GM12865 (cell line): Measurements from ENCODE around the gene FAS.
"Not testable (repeated sequence)": the region's sequence is repeated elsewhere in the genome, so short reads cannot be mapped to it uniquely, and the experiment has no call there.

Experiments used
- DNase-seq: peaks from one replicate; pipeline ENCODE4 v3.0.0; 2010; ENCODE audit warnings: low read depth
- H3K4me3 ChIP-seq: 2 replicates; pipeline ENCODE4 v1.5.1; 2011; ENCODE audit warnings: mild to moderate bottlenecking, low read depth, low read length, control low read depth
- TF ChIP-seq, protein P1 (sequence below): IDR thresholded peaks from 2 replicates; pipeline ENCODE4 v1.5.1; 2011; ENCODE audit warnings: low read length, control low read depth, low read depth, inconsistent platforms; ENCODE audit not compliant: insufficient read depth; ENCODE audit errors: missing control alignments

Gene FAS

DNA sequence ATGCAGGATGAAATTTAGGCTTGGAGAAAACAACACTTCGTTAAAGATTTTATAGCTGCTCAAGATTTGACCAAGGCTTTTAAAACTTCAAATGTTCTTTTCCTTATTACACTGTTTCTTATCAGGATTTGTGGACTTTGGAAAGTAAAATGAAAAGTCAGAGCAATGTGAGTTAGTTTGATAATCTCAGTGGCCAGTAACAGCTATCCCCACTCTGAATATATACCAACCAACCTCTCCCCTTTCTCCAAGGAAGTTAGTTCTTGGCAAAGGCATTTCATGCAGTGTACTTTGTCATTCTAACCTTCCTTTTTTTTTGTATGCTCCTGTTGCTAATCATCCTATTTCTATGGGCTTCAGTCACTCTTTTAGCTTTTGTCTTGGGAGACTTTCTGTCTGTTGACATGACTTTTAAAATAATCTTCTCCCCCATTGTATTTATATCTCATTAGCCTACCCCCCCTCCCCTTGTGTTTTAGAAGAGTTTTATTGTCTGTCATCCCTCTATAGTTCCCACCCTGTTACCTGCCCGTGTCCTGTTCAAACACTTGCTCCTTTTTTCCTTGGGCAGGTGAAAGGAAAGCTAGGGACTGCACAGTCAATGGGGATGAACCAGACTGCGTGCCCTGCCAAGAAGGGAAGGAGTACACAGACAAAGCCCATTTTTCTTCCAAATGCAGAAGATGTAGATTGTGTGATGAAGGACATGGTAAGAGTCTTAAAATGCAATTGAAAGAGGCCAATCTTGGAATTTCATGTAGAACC lies 16.7 kb downstream of the FAS start:
- TF ChIP-seq, protein P1, sequence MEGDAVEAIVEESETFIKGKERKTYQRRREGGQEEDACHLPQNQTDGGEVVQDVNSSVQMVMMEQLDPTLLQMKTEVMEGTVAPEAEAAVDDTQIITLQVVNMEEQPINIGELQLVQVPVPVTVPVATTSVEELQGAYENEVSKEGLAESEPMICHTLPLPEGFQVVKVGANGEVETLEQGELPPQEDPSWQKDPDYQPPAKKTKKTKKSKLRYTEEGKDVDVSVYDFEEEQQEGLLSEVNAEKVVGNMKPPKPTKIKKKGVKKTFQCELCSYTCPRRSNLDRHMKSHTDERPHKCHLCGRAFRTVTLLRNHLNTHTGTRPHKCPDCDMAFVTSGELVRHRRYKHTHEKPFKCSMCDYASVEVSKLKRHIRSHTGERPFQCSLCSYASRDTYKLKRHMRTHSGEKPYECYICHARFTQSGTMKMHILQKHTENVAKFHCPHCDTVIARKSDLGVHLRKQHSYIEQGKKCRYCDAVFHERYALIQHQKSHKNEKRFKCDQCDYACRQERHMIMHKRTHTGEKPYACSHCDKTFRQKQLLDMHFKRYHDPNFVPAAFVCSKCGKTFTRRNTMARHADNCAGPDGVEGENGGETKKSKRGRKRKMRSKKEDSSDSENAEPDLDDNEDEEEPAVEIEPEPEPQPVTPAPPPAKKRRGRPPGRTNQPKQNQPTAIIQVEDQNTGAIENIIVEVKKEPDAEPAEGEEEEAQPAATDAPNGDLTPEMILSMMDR, result no peak
- H3K4me3 ChIP-seq, result no peak overlapping the region
- DNase-seq, result no peak

DNA sequence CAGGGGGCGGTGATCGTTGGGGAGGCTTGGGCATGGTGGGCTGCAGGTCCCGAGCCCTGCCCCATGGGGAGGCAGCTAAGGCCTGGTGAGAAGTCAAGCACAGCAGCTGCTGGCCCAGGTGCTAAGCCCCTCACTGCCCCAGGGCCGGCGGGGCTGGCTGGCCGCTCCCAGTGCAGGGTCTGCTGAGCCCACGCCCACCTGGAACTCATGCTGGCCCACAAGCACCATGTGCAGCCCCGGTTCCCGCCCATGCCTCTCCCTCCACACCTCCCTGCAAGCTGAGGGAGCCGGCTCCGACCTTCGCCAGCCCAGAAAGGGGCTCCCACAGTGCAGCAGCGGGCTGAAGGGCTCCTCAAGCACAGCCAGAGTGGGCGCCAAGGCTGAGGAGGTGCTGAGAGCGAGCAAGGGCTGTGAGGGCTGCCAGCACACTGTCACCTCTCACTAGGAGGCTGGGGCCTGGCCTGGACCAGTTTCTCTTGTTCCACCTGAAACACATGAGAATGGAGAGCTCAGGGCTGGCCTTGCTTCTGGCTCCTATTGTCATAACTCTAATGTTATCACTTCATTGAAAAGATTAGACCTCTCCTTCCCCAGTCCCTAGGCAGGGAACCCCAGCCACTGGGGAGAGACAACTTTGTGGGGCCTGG lies 28.2 kb downstream of the FAS start:
- H3K4me3 ChIP-seq, DNase-seq: not testable (repeated sequence)

- no peak for DNase-seq
- TF ChIP-seq, protein P1, result no peak
- no peak overlapping the region for H3K4me3 ChIP-seq
These were observed 29.1 kb downstream of the FAS start for GRCh38 chr10:89019569-89020327.

GRCh38 chr10:89021526-89021925 lies 30.9 kb downstream of the FAS start:
- H3K4me3 ChIP-seq, DNase-seq: not testable (repeated sequence)

GRCh38 chr10:89022734-89023133 lies 32.1 kb downstream of the FAS start:
- no peak overlapping the region for H3K4me3 ChIP-seq
- TF ChIP-seq, protein P1, result no peak
- no peak for DNase-seq

- no peak overlapping the region for H3K4me3 ChIP-seq
- no peak for DNase-seq
- TF ChIP-seq, protein P1, result no peak
These were observed 34.9 kb downstream of the FAS start for GRCh38 chr10:89025453-89025852.

DNA sequence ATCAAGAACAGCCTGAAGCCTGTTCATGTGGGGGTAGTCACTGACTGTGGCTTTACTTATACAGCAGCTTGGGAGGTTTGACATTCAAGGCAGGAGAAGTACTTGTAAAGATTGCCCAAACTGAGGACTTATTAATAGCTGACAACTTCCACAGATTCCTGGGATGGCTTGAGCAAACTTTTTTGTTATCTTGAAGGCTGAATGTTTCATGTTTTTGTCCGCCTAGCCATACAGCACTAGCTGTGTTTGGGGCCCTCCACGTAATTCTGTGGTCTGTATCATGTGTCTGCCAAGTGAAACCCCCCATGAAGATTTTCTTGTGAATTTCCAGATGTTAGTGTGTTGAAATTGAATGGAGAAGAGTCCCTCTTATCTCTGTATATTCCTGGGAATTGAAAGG lies 38.6 kb downstream of the FAS start:
- no peak for DNase-seq
- TF ChIP-seq, protein P1, result no peak
- H3K4me3 ChIP-seq, result no peak overlapping the region
